ENCODE results near the gene HSPG2. TPM values are rescaled to one million over a fixed set of nuclear protein-coding genes. Genes with fewer than 3 reads are reported as not detected.

HSPG2 gene
- total and polyA plus RNA-seq, 2 donors (not counting 1 experiment from before 2014, with no cell fraction given) = 2.0 to 4.5 TPM

- Histone ChIP-seq H3K79me2 (ENCODE audit: control insufficient read depth, insufficient read depth, low read length) (no peaks in the 10 kb centered on the region), H3K36me3 (replicated peaks in 1 of 2; ENCODE audit: control extremely low read depth in 1 of 2, control insufficient read depth in 1 of 2, extremely low read depth in 1 of 2, insufficient read depth in 2 of 2, low read length in 1 of 2) (no peaks in the 10 kb centered on the region), H3K9me3 (ENCODE audit: control extremely low read depth in 1 of 3, control insufficient read depth in 2 of 3, insufficient read depth in 1 of 3, low read length in 2 of 3) (no peaks in the 10 kb centered on the region), H2AFZ (ENCODE audit: insufficient read depth, low read depth, low read length, poor library complexity, severe bottlenecking) (no peak overlapping the region), H4K20me1 (ENCODE audit: control insufficient read depth, insufficient read depth, low read length, poor library complexity, severe bottlenecking) (no peaks in the 10 kb centered on the region), H3K27ac (ENCODE audit: low read length in 2 of 2) (no peak overlapping the region), H3K4me2 (replicated peaks; ENCODE audit: low read depth, low read length, poor library complexity, severe bottlenecking) (no peak overlapping the region), H3K9ac (ENCODE audit: low read length) (no peak overlapping the region), H3K27me3 (replicated peaks in 1 of 4; ENCODE audit: control extremely low read depth in 1 of 4, control insufficient read depth in 3 of 4, insufficient read depth in 4 of 4, low read length in 3 of 4) (no peaks in the 10 kb centered on the region), H3K4me1 (ENCODE audit: control insufficient read depth in 2 of 2, insufficient read depth in 2 of 2, low read length in 2 of 2) (no peaks in the 10 kb centered on the region), H3K4me3 (ENCODE audit: control extremely low read depth in 1 of 5, extremely low read depth in 1 of 5, insufficient read depth in 1 of 5, low read depth in 2 of 5, low read length in 4 of 5) (no peak overlapping the region)
- no peak overlapping the region for H3K27ac Mint-ChIP-seq
- H3K4me1 Mint-ChIP-seq = no peaks in the 10 kb centered on the region
- intact Hi-C loops (cut with micrococcal nuclease) = no loop called here
- DNase-seq (no peak), ATAC-seq (ENCODE audit: low read depth) (no peak)
- CTCF ChIA-PET = interaction anchor here (0.5 kb wide), 1 partner anchor 1134 kb away, joined by 5 read pairs; no protein-coding TSS in a partner anchor
- H3K27me3 Mint-ChIP-seq = no peaks in the 10 kb centered on the region
- POLR2A ChIA-PET = no interaction called here
- 96% methylated on average over 12 of the region's 13 CpGs for WGBS (ENCODE audit: insufficient coverage)
- H3K4me3 Mint-ChIP-seq = no peak overlapping the region
- no peaks in the 10 kb centered on the region for H3K9me3 Mint-ChIP-seq (ENCODE audit: insufficient read depth)
- TF ChIP-seq EZH2 (IDR thresholded peaks at IDR 0.05; ENCODE audit: borderline replicate concordance, insufficient read depth, low read depth, low read length, poor library complexity, severe bottlenecking) = no peak
- no peak for TF ChIP-seq CTCF (IDR thresholded peaks at IDR 0.05)
Observed at GRCh38 chr1:21843208-21843607, 93.9 kb downstream of the HSPG2 start.

- Histone ChIP-seq H2AFZ (ENCODE audit: insufficient read depth, low read depth, low read length, poor library complexity, severe bottlenecking) (no peak overlapping the region), H3K9me3 (ENCODE audit: control extremely low read depth in 1 of 3, control insufficient read depth in 2 of 3, insufficient read depth in 1 of 3, low read length in 2 of 3) (no peaks in the 10 kb centered on the region), H3K4me3 (ENCODE audit: control extremely low read depth in 1 of 5, extremely low read depth in 1 of 5, insufficient read depth in 1 of 5, low read depth in 2 of 5, low read length in 4 of 5) (no peak overlapping the region), H3K4me2 (replicated peaks; ENCODE audit: low read depth, low read length, poor library complexity, severe bottlenecking) (no peak overlapping the region), H3K36me3 (replicated peaks in 1 of 2; ENCODE audit: control extremely low read depth in 1 of 2, control insufficient read depth in 1 of 2, extremely low read depth in 1 of 2, insufficient read depth in 2 of 2, low read length in 1 of 2) (no peaks in the 10 kb centered on the region), H4K20me1 (ENCODE audit: control insufficient read depth, insufficient read depth, low read length, poor library complexity, severe bottlenecking) (no peaks in the 10 kb centered on the region), H3K9ac (ENCODE audit: low read length) (no peak overlapping the region), H3K27me3 (replicated peaks in 1 of 4; ENCODE audit: control extremely low read depth in 1 of 4, control insufficient read depth in 3 of 4, insufficient read depth in 4 of 4, low read length in 3 of 4) (no peaks in the 10 kb centered on the region), H3K27ac (ENCODE audit: low read length in 2 of 2) (no peak overlapping the region), H3K79me2 (ENCODE audit: control insufficient read depth, insufficient read depth, low read length) (no peaks in the 10 kb centered on the region), H3K4me1 (ENCODE audit: control insufficient read depth in 2 of 2, insufficient read depth in 2 of 2, low read length in 2 of 2) (no peaks in the 10 kb centered on the region)
- POLR2A ChIA-PET = no interaction called here
- CTCF ChIA-PET = interaction anchor here (0.5 to 0.8 kb wide), 2 partner anchors 99 to 1135 kb away, joined by 3 to 5 read pairs; no protein-coding TSS in a partner anchor
- Mint-ChIP-seq H3K9me3 (ENCODE audit: insufficient read depth) (no peaks in the 10 kb centered on the region), H3K4me3 (no peak overlapping the region), H3K27me3 (no peaks in the 10 kb centered on the region), H3K27ac (no peak overlapping the region), H3K4me1 (no peaks in the 10 kb centered on the region)
- DNase-seq (no peak), ATAC-seq (ENCODE audit: low read depth) (no peak)
- 89% methylated on average over 14 of the region's 15 CpGs for WGBS (ENCODE audit: insufficient coverage)
- TF ChIP-seq EZH2 (IDR thresholded peaks at IDR 0.05; ENCODE audit: borderline replicate concordance, insufficient read depth, low read depth, low read length, poor library complexity, severe bottlenecking) (no peak), CTCF (IDR thresholded peaks at IDR 0.05) (no peak)
- intact Hi-C loops (cut with micrococcal nuclease) = no loop called here
Observed at GRCh38 chr1:21842606-21843162, 94.4 kb downstream of the HSPG2 start.

Measured in B cell (primary cell).